H1 (cell line): ENCODE measurements around the gene PPP1R12B. TPM values are rescaled to one million over a fixed set of nuclear protein-coding genes. Genes with fewer than 3 reads are reported as not detected.
"Not testable (repeated sequence)": the region's sequence is repeated elsewhere in the genome, so short reads cannot be mapped to it uniquely, and the experiment has no call there.

ENCODE experiments used
- CTCF ChIA-PET: fragments of 300-600 bp; sonication (Branson Sonifier 250); formaldehyde crosslinking; loops from one replicate; lab custom pipeline; 2021; ENCODE audit not compliant: partially characterized antibody; lab: Charles Lee
- POLR2A ChIA-PET: fragments of 300-600 bp; sonication (Branson Sonifier 250); formaldehyde crosslinking; loops from one replicate; lab custom pipeline; 2021; ENCODE audit warnings: inconsistent platforms; ENCODE audit not compliant: partially characterized antibody; lab: Charles Lee
- DNase-seq, 2 experiments: peaks; one replicate each; pipeline versions ENCODE4 v3.0.0 to v3.0.0-alpha.2; 2010 to 2022; ENCODE audit warnings: low spot score in 2 of 2, low read depth in 1 of 2, mixed read lengths in 1 of 2
- FAIRE-seq: peaks from 2 replicates; lab custom pipeline; 2011; peaks lifted over from hg19 to GRCh38; lab: Jason Lieb, UNC
- H2AFZ ChIP-seq: 2 replicates; pipeline ENCODE4 v1.8.1; 2012; ENCODE audit warnings: low read length, inconsistent platforms
- H2AK5ac ChIP-seq: 2 replicates; pipeline ENCODE4 v1.6.1; 2013; ENCODE audit warnings: low read depth, low read length
- H2BK120ac ChIP-seq: replicated peaks from 2 replicates; pipeline ENCODE3; 2013; ENCODE audit warnings: low read depth, low read length, inconsistent platforms
- H2BK12ac ChIP-seq: 2 replicates; pipeline ENCODE4 v1.6.1; 2013; ENCODE audit warnings: low read depth, low read length
- H2BK15ac ChIP-seq: 2 replicates; pipeline ENCODE4 v1.6.1; 2013; ENCODE audit warnings: low read length
- H2BK20ac ChIP-seq: 2 replicates; pipeline ENCODE4 v1.6.1; 2013; ENCODE audit warnings: low read length
- H2BK5ac ChIP-seq: 2 replicates; pipeline ENCODE4 v1.6.1; 2013; ENCODE audit warnings: low read depth, low read length
- H3K14ac ChIP-seq: 2 replicates; pipeline ENCODE4 v1.6.1; 2013; ENCODE audit warnings: inconsistent platforms; ENCODE audit not compliant: insufficient read length
- H3K18ac ChIP-seq: 2 replicates; pipeline ENCODE4 v1.6.1; 2013; ENCODE audit warnings: low read length; ENCODE audit errors: extremely low read depth
- H3K23ac ChIP-seq: 2 replicates; pipeline ENCODE4 v1.6.1; 2013; ENCODE audit warnings: inconsistent platforms; ENCODE audit not compliant: insufficient read length
- H3K23me2 ChIP-seq: 2 replicates; pipeline ENCODE4 v1.6.1; 2013; ENCODE audit warnings: low read depth, low read length
- H3K27ac ChIP-seq: 2 replicates; pipeline ENCODE4 v1.6.1; 2011; ENCODE audit warnings: low read depth, low read length, inconsistent platforms
- H3K27me3 ChIP-seq, 4 experiments: replicated peaks in 1 of 4; 1 replicate in 1 of 4; 2 replicates in 3 of 4; pipeline versions ENCODE4 v1.6.1 to v1.8.1; 2011 to 2013; ENCODE audit warnings: low read length in 3 of 4, mild to moderate bottlenecking in 3 of 4, inconsistent platforms in 2 of 4, mixed read lengths in 2 of 4, moderate library complexity in 1 of 4; ENCODE audit not compliant: control insufficient read depth in 3 of 4, insufficient read depth in 3 of 4; ENCODE audit errors: extremely low read depth in 1 of 4
- H3K36me3 ChIP-seq, 4 experiments: 2 replicates each; pipeline versions ENCODE4 v1.6.1 to v1.8.1; 2011 to 2013; ENCODE audit warnings: mild to moderate bottlenecking in 4 of 4, low read length in 3 of 4, moderate library complexity in 2 of 4, control low read depth in 1 of 4, inconsistent platforms in 1 of 4; ENCODE audit not compliant: insufficient read depth in 4 of 4, control insufficient read depth in 2 of 4
- H3K4ac ChIP-seq: replicated peaks from 2 replicates; pipeline ENCODE3; 2013; ENCODE audit warnings: low read length, low read depth, mixed read lengths, inconsistent platforms; ENCODE audit not compliant: insufficient read length
- H3K4me1 ChIP-seq, 4 experiments: replicated peaks in 1 of 4; 1 replicate in 1 of 4; 2 replicates in 3 of 4; pipeline versions ENCODE4 v1.6.1 to v1.8.1; 2011 to 2013; ENCODE audit warnings: low read length in 3 of 4, inconsistent platforms in 2 of 4, mixed read lengths in 1 of 4; ENCODE audit not compliant: insufficient read depth in 4 of 4, control insufficient read depth in 3 of 4
- H3K4me2 ChIP-seq, 2 experiments: 2 replicates each; pipeline versions ENCODE4 v1.6.1 to v1.8.1; 2011 to 2013; ENCODE audit warnings: low read depth in 2 of 2, low read length in 2 of 2, control low read depth in 1 of 2, inconsistent platforms in 1 of 2, mild to moderate bottlenecking in 1 of 2; ENCODE audit not compliant: insufficient read depth in 1 of 2
- H3K4me3 ChIP-seq, 4 experiments: fragments of 200-600, 300-600 bp in 1 of 4; sonication (generic), shearing (Covaris generic), sonication (Bioruptor Twin) in 1 of 4; 2 replicates each; pipeline versions ENCODE4 v1.5.1 to v1.8.1; 2011 to 2016; ENCODE audit warnings: low read length in 4 of 4, low read depth in 3 of 4, control low read depth in 2 of 4, inconsistent platforms in 2 of 4, mild to moderate bottlenecking in 2 of 4, mixed read lengths in 1 of 4, moderate library complexity in 1 of 4; ENCODE audit not compliant: insufficient read depth in 2 of 4; ENCODE audit errors: extremely low read depth in 1 of 4
- H3K56ac ChIP-seq: replicated peaks from 2 replicates; pipeline ENCODE3; 2013; ENCODE audit warnings: low read depth, mild to moderate bottlenecking, mixed read lengths, low read length, inconsistent platforms; ENCODE audit not compliant: insufficient read length
- H3K79me1 ChIP-seq: 2 replicates; pipeline ENCODE4 v1.6.1; 2013; ENCODE audit warnings: low read depth, low read length, control low read depth
- H3K79me2 ChIP-seq, 2 experiments: 2 replicates each; pipeline versions ENCODE4 v1.6.1 to v1.8.1; 2012 to 2013; ENCODE audit warnings: low read length in 2 of 2, mild to moderate bottlenecking in 2 of 2, inconsistent platforms in 1 of 2; ENCODE audit not compliant: insufficient read depth in 2 of 2, control insufficient read depth in 1 of 2
- H3K9ac ChIP-seq, 4 experiments: replicated peaks in 1 of 4; 1 replicate in 1 of 4; 2 replicates in 3 of 4; pipeline versions ENCODE4 v1.6.1 to v1.8.1; 2011 to 2013; ENCODE audit warnings: low read depth in 3 of 4, low read length in 3 of 4, control low read depth in 2 of 4, mild to moderate bottlenecking in 2 of 4, moderate library complexity in 2 of 4, inconsistent platforms in 1 of 4; ENCODE audit errors: extremely low read depth in 1 of 4
- H3K9me3 ChIP-seq, 2 experiments: 2 replicates each; pipeline versions ENCODE4 v1.6.1 to v1.8.1; 2012 to 2013; ENCODE audit warnings: mild to moderate bottlenecking in 2 of 2, moderate library complexity in 2 of 2, control low read depth in 1 of 2, inconsistent platforms in 1 of 2, low read depth in 1 of 2, low read length in 1 of 2, mixed read lengths in 1 of 2; ENCODE audit not compliant: insufficient read depth in 2 of 2
- H4K20me1 ChIP-seq, 2 experiments: replicated peaks in 1 of 2; 2 replicates each; pipeline versions ENCODE3 to v1.8.1; 2011 to 2013; ENCODE audit warnings: inconsistent platforms in 2 of 2, low read length in 2 of 2, mild to moderate bottlenecking in 1 of 2; ENCODE audit not compliant: insufficient read depth in 2 of 2, control insufficient read depth in 1 of 2
- H4K5ac ChIP-seq: 2 replicates; pipeline ENCODE4 v1.6.1; 2013; ENCODE audit warnings: low read length, low read depth, mixed read lengths, inconsistent platforms; ENCODE audit not compliant: insufficient read length
- H4K8ac ChIP-seq: 2 replicates; pipeline ENCODE4 v1.8.0; 2013; ENCODE audit warnings: mild to moderate bottlenecking, moderate library complexity, low read length, inconsistent platforms; ENCODE audit not compliant: insufficient read depth; ENCODE audit errors: extremely low read depth
- H4K91ac ChIP-seq: replicated peaks from 2 replicates; pipeline ENCODE3; 2013; ENCODE audit warnings: low read length, mixed read lengths, inconsistent platforms; ENCODE audit not compliant: insufficient read length
- WGBS, 2 experiments: shearing (Covaris generic) in 1 of 2; methylation state at CpG; one replicate each; pipeline versions ENCODE4 v1.1.6 to v1.1.7; 2013 to 2015; ENCODE audit warnings: low lambda C conversion rate in 2 of 2, mixed read lengths in 2 of 2, inconsistent platforms in 1 of 2, low coverage in 1 of 2, missing lambda C conversion rate in 1 of 2; ENCODE audit not compliant: insufficient replicate concordance in 2 of 2, insufficient coverage in 1 of 2, insufficient read length in 1 of 2; ENCODE audit errors: extremely low coverage in 1 of 2, missing lambda C conversion rate in 1 of 2; 5-methylcytosine and 5-hydroxymethylcytosine counted together
- polyA plus RNA-seq, 7 experiments: library from polyadenylated mRNA; depleted of rRNA in 3 of 7; stranded (reverse) in 5 of 7; unstranded in 2 of 7; fragments of >200 nt in 5 of 7; fragments of 200-250 nt in 2 of 7; gene quantifications; 1 replicate in 5 of 7; 2 replicates in 1 of 7; 4 replicates in 1 of 7; pipeline versions ENCODE4 v1.2.1 to v1.2.3, GENCODE V29; 2011 to 2013; ENCODE audit warnings: missing spikeins in 2 of 7, mixed read lengths in 2 of 7
- total RNA-seq: library from RNA; stranded (reverse); fragmentation: NEBNext Ultra II Directional; extraction: Animal tissue kit (Norgen Biotek cat#: 25700); gene quantifications from 2 replicates; pipeline ENCODE4 v1.2.1, GENCODE V29; 2021

PPP1R12B gene
- total and polyA plus RNA-seq, 2 of the 8 experiments (the other 6 are each of a cell fraction or from before 2014, with no cell fraction given): 7.9 to 18.7 TPM

GRCh38 chr1:202473266-202474045, 125.0 kb downstream of the PPP1R12B start:
- H3K36me3 ChIP-seq, H3K9ac ChIP-seq, H2BK120ac ChIP-seq, H3K4me1 ChIP-seq, H3K79me1 ChIP-seq, H2BK15ac ChIP-seq, H4K20me1 ChIP-seq, FAIRE-seq, H3K9me3 ChIP-seq, H3K4me2 ChIP-seq, H3K4ac ChIP-seq, H3K18ac ChIP-seq, H3K23me2 ChIP-seq, POLR2A ChIA-PET, H3K14ac ChIP-seq, H3K27me3 ChIP-seq, H4K5ac ChIP-seq, H2BK20ac ChIP-seq, H2BK12ac ChIP-seq, H4K8ac ChIP-seq, H3K27ac ChIP-seq, H3K56ac ChIP-seq, H2BK5ac ChIP-seq, H3K23ac ChIP-seq, DNase-seq, H2AK5ac ChIP-seq, H4K91ac ChIP-seq, H3K79me2 ChIP-seq, H2AFZ ChIP-seq, H3K4me3 ChIP-seq: not testable (repeated sequence)
- CTCF ChIA-PET: interaction anchor here (0.7 to 3.5 kb wide), 7 partner anchors 9 to 234 kb away, joined by 3 to 14 read pairs (median 5); no protein-coding TSS in a partner anchor
- 87% methylated on average over 5 of the region's 6 CpGs; no CpG with 5 or more reads in 1 of the 2 experiments for WGBS, 2 experiments

GRCh38 chr1:202479661-202480060, 131.2 kb downstream of the PPP1R12B start:
- H3K4ac ChIP-seq, CTCF ChIA-PET, H2BK15ac ChIP-seq, H2BK20ac ChIP-seq, H3K27me3 ChIP-seq, H4K5ac ChIP-seq, H2BK120ac ChIP-seq, H3K18ac ChIP-seq, H3K9ac ChIP-seq, H3K4me1 ChIP-seq, H4K91ac ChIP-seq, H4K8ac ChIP-seq, H3K4me2 ChIP-seq, H3K27ac ChIP-seq, H3K56ac ChIP-seq, H4K20me1 ChIP-seq, H3K9me3 ChIP-seq, FAIRE-seq, POLR2A ChIA-PET, H3K23ac ChIP-seq, H2BK5ac ChIP-seq, H3K36me3 ChIP-seq, H3K4me3 ChIP-seq, H3K23me2 ChIP-seq, H3K79me1 ChIP-seq, H3K14ac ChIP-seq, H3K79me2 ChIP-seq, H2BK12ac ChIP-seq, H2AFZ ChIP-seq, DNase-seq, H2AK5ac ChIP-seq: not testable (repeated sequence)
